Left cardiac atrium (tissue), 4 donors: Measurements from ENCODE around the gene ZNF124. TPM values are rescaled to one million over a fixed set of nuclear protein-coding genes. Genes with fewer than 3 reads are reported as not detected.
"Not testable (repeated sequence)": the region's sequence is repeated elsewhere in the genome, so short reads cannot be mapped to it uniquely, and the experiment has no call there.

Experiments
- ATAC-seq, 2 donors: fragments of 200-7000 bp; cut with Tn5 transposase; one replicate each; pipeline ENCODE4 v1.9.1; 2020; ENCODE audit warnings: mild to moderate bottlenecking in 2 of 2, moderate library complexity in 2 of 2
- DNase-seq: peaks from one replicate; pipeline ENCODE4 v3.0.0-alpha.2; 2020
- intact Hi-C, 2 donors: fragments of 100-400 bp; cut with DNase I; formaldehyde crosslinking; loops; one replicate each; pipeline versions ENCODE4 v1.14.1 to v1.15.1; 2022 to 2023
- total RNA-seq, 2 donors: library from RNA; stranded (reverse); fragmentation: NEBNext Ultra II Directional; extraction: Animal tissue kit (Norgen Biotek cat#: 25700); gene quantifications; one replicate each; pipeline ENCODE4 v1.2.1, GENCODE V29; 2021
- donor health status: DM: no; HTN: yes; CAD: no.
- donor health status: DM: no; HTN: yes; CAD: no; lungs with severe emphysema.
- donor health status: DM: yes; HTN: yes; CAD: no.
- donor health status: Dilated cardiomyopathy.

ZNF124 gene
- total RNA-seq, 2 donors from 2014 or later = 10.0 to 15.5 TPM

DNA sequence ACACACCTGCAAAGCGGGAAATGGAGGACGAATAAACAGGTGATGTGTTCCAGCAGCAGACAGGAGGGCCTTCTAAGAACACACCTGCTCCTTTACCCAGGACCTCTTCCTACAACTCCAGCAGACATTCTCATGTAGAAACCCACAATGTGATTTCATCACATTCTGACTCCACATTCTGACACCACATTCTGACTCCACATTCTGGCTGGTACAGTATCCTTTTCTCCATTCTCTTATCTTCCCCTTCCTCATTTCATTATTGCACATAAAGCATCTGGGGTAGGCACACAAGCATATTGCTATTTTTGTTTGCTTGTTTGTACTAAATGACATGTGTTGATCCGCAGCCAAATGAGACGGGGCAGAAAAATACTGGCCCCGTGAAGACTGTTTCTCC lies 3.6 kb upstream of the ZNF124 start:
- intact Hi-C loops = no loop called here
- ATAC-seq (no peak), DNase-seq (no peak)

DNA sequence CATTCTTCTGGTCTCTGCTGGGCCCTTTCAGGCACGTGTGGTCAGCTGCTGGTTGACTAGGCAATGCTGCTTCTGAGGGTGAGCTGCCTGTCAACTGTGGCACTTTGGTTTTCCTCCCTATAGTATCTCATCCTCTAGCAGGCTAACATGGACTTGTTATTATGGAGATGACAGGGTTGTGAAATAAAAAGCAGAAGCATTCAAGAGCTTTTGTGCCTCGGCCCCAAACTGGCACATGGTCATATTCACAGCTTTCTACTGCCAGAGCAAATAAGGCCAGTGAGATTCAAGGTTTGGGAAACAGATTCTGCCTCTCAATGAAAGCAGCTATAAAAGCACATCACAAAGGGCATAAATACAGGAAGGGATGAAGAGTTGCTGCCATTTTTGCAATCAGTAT lies 1.6 kb upstream of the ZNF124 start:
- intact Hi-C loops = no loop called here
- DNase-seq (no peak), ATAC-seq (no peak)

DNA sequence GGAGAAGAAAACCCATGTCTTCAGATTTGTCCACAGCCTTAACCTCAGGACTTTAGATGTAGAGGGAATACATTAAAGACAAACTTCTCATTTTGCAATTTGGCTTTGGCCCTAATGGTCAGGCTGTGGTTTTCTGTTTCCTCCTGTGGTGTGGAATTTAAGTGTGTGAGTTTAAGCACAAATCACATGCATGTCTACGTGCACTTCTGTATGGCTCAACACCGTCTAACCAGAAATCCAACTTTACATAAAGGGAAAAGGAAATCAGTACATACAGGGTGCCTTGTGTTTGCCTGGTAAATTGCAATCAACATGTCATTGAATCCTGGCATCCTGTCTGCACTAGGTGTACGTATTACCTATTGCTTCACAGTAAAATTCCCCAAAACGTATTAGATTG lies 1.2 kb upstream of the ZNF124 start:
- ATAC-seq (no peak), DNase-seq (no peak)
- intact Hi-C loops = no loop called here

DNA sequence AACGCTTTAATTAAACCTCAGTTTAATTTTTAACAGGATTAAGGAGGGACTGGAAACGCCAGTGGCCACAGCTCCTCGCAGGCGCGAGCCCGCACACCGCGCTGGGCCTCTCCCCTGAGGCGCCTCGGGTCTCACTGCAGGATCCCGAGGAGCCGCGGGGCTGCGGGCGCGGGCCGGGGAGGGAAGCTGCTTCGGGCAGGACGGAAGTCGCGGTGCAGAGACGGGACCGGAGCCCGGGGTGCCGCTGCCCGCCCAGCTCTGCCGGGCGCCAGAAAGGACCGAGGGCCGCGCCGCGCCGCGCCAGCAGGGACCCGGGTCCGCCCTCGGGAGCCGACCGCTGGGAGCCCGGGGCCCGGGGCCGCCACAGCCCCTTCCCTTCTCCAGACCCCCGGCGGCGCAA lies 377 bp downstream of the ZNF124 start:
- peak; percentile 89 to 91 for ATAC-seq
- intact Hi-C loops, DNase-seq: not testable (repeated sequence)

DNA sequence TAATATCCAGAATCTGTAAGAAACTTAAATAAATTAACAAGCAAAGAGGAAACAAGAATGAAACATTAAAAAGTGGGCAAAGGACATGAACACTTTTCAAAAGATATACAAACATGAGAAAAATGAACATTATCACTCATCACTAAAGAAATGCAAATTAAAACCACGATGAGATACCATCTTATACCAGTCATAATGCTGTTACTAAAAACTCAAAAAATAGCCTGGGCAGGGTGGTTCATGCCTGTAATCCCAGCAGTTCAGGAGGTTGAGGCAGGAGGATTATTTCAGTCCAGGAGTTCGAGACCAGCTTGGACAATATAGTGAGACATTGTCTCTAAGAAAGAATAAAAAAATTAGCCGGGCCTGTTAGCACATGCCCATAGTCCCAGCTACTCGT lies 6.1 kb downstream of the ZNF124 start:
- DNase-seq (no peak), ATAC-seq (no peak)
- intact Hi-C loops = loop anchor here (5.0 kb wide), 1 partner anchor 38 kb away; no protein-coding TSS in a partner anchor

DNA sequence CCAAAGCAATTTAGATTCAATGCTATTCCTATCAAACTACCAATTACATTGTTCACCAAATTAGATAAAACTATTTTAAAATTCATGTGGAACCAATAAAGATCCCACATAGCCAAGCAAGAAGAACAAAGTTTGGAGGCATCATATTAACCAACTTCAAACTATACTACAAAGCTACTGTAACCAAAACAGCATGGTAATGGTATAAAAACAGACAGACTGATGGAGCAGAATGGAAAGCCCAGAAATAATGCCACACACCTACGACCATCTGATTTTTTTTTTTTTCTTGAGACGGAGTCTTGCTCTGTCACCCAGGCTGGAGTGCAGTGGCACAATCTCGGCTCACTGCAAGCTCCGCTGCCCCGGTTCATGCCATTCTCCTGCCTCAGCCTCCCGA lies 7.1 kb downstream of the ZNF124 start:
- ATAC-seq = no peak
- intact Hi-C loops = loop anchor here (5.0 kb wide), 1 partner anchor 37 kb away; no protein-coding TSS in a partner anchor
- DNase-seq = no peak

DNA sequence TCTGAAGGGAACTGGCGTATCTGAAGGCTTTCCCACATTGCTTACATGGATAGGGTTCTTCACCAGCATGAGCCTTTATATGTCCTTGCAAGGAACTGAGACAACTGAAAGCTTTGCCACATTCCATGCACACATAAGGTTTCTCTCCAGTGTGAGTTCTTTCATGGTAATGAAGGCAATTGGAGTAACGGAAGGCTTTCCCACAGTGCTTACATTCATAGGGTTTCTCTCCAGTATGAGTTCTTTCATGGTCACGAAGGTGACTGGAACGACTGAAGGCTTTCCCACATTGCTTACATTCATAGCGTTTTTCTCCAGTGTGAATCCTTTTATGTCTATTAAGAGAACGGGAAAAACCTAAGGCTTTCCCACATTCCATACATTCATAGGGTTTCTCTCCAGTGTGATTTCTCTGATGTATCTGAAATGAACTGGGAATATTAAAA lies 15.0 kb downstream of the ZNF124 start:
- intact Hi-C loops = no loop called here
- DNase-seq = no peak
- no peak for ATAC-seq

DNA sequence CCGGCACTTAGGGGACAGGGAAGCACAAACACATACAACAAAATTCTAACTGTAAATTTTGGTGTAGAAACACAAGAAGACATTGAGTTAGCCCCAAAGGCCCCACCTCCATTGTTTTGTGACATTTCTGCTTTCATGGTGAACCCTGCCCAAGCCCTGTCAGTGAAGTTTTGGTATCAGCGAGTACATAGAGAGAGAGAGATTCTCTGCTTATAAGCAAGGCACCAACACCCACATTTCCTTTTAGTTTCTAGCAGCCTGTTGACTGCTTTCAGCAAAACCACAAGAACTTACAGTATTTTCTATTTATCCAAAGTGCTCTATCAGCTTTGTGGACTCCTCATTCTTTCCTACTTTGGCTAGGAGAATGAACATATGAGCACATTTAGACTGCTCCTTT lies 24.0 kb downstream of the ZNF124 start:
- DNase-seq (no peak), ATAC-seq (no peak)
- intact Hi-C loops = no loop called here

DNA sequence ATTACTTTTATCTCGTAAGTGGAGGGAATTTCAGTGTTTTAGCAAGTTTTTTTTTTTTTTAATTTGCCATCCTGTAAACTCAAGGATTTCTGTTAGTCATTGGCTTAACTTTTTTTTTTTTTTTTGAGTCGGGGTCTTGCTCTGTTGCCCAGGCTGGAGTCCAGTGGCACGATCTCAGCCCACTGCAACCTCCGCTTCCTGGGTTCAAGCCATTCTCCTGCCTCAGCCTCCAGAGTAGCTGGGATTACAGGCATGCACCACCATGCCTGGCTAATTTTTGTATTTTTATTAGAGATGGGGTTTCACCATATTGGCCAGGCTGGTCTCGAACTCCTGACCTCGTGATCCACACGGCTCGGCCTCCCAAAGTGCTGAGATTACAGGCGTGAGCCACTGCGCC lies 24.7 kb downstream of the ZNF124 start:
- DNase-seq, ATAC-seq, intact Hi-C loops: not testable (repeated sequence)

DNA sequence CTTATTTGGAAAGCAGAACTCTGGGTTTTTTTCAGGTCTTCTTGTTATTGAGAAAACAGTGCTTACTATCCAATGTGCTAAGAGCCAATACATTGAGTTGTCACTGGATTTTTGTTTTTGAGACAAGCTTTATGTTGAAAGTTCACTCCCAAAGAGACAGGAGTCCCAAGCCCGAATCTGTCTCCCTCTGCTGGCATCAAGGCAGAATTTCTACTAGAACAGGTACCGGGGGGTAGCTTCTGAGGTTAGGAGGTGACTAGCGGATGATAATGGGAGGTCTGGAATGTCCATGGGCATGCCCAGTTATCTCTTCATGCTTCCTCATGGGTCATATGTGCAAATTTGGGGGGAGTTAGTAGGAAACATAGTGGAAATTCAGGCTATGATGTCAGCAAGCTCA lies 25.1 kb downstream of the ZNF124 start:
- intact Hi-C loops = no loop called here
- no peak for ATAC-seq
- DNase-seq = no peak

DNA sequence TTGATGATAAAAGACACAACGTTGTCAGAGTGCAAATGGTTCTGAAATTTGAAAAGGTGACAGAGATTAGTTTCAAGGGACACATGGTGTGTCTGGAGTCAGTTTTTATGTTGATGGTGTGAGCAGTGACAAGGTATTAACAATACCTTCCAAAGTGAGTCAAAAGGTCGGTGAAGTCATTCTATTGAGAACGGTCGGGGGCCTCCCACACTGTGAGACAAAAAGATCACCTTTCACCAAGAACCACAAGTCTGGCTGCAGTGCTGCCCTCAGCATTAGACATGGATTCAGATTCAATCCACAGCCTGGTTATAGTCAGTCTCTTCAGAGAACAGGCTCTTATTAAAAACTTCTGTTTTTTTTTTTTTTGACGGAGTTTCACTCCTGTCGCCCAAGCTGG lies 26.5 kb downstream of the ZNF124 start:
- intact Hi-C loops = no loop called here
- ATAC-seq = no peak
- no peak for DNase-seq

DNA sequence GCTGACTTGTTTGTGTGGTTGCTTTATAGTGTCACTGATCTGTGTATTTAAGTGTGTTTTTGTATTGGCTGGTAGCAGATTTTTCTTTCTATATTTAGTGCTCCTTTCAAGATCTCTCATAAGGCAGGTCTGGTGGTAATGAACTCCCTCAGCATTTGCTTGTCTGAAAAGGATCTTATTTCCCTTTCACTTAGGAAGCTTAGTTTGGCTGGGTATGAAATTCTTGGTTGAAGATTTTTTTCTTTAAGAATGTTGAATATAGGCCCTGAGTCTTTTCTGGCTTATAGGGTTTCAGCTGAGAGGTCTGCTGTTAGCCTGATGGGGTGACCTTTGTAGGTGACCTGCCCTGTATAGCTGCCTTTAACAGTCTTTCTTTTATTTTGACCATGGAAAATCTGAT lies 32.3 kb downstream of the ZNF124 start:
- DNase-seq, intact Hi-C loops, ATAC-seq: not testable (repeated sequence)

DNA sequence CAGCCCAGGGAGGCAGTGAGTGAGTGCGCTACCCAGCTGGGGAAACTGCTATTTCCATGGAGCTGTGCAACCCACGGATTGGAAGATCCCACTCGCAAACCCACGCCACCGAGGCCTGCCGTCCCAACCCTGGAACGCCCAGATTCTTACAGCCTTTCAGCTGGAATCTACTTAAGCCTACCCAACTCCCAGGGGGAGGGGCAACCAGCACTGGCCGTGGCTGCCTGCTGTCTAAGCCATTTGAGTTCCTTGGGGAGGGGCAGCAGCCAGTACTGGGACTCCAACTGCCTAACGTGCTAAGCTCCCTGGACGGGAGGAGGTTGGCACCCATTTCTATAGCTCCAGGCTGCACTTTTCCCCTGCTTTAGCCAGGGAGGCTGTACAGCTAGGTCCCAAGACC lies 40.6 kb downstream of the ZNF124 start:
- ATAC-seq = no peak
- intact Hi-C loops = no loop called here
- no peak for DNase-seq

DNA sequence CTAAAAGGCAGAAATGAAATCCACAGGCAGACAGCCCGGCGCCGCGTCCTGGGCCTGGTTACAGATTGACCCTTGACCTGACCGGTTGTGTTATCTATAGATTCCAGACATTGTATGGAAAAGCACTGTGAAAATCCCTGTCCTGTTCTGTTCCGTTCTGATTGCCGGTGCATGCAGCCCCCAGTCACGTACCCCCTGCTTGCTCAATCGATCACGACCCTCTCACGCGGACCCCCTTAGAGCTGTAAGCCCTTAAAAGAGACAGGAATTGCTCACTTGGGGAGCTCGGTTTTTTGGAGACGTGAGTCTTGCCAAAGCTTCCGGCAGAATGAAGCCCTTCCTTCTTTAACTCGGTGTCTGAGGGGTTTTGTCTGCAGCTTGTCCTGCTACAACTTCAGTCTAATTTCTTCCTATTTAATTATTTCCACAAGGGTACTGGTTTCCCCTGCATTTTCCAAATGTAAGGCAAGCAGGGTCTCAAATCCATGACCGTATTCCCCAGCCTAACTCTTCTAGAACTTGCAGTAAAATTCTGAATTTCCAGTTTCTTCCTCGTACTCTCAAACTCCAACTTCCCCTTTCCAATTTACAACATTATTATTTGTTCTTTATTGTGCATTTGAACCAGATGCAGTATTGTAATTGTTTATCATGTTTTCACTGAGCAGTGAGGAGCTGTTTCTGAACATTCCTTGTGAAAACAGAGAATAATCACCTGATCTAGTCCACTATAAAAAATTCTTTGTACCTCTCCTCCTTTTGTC lies 44.1 kb downstream of the ZNF124 start:
- DNase-seq, ATAC-seq: not testable (repeated sequence)
- intact Hi-C loops = loop anchor here (5.0 kb wide), 1 partner anchor 40 kb away; no protein-coding TSS in a partner anchor

DNA sequence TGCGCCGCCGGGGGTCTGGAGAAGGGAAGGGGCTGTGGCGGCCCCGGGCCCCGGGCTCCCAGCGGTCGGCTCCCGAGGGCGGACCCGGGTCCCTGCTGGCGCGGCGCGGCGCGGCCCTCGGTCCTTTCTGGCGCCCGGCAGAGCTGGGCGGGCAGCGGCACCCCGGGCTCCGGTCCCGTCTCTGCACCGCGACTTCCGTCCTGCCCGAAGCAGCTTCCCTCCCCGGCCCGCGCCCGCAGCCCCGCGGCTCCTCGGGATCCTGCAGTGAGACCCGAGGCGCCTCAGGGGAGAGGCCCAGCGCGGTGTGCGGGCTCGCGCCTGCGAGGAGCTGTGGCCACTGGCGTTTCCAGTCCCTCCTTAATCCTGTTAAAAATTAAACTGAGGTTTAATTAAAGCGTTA lies 45.2 kb downstream of the ZNF124 start:
- peak; percentile 91 to 92 for ATAC-seq
- intact Hi-C loops = loop anchor here (5.0 kb wide), 1 partner anchor 41 kb away; no protein-coding TSS in a partner anchor
- not testable (repeated sequence) for DNase-seq

DNA sequence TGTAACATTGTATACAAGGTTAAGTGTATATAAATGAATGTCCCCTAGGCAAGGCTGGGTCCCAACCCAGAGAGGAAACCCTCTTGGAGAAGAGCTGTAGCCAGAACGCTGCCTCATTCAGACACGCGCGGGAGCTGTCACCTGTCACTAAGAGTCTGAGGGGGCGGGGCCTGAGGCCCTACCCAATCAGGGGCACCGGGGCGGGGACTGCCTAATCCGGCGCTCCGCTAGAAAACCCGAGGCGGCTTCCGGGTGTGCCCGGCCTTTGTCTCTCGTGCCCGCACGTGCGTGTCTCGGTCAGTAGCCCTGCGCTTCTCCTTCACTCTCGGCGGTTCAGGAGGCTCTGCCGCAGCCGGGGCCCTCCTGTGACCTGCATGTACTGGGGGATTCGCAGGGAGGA lies 45.7 kb downstream of the ZNF124 start:
- intact Hi-C loops = loop anchor here (5.0 kb wide), 1 partner anchor 41 kb away; no protein-coding TSS in a partner anchor
- DNase-seq = not testable (repeated sequence)
- ATAC-seq = peak; percentile 100

DNA sequence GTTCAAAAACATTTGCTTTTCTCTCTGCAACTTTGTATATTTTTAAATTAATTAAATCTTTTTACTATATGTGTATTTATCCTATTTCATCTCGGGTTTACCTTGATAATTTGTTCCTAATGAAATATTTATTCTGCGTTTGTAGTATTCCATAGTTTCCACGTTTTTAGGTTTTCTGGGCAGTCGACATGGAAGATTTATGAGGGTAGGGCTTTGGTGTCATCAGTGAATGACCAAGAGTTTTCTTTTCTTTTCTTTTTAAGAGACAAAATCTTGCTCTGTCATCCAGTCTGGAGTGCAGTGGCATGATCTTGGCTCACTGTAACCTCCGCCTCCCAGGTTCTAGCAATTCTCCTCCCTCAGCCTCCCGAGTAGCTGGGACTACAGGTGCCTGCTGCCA lies 50.4 kb downstream of the ZNF124 start:
- no peak for DNase-seq
- ATAC-seq = no peak
- intact Hi-C loops = no loop called here

DNA sequence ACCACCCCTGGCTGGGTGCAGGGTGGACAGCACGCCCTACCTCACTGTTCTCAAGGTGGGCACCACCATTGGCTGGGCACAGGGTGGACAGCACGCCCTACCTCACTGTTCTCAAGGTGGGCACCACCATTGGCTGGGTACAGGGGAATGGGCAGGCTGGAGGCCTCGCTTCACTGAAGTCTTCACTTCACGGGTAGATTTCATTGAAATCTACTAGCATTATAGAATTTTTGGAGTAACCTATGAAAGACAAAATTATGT lies 51.5 kb downstream of the ZNF124 start:
- DNase-seq, intact Hi-C loops, ATAC-seq: not testable (repeated sequence)

DNA sequence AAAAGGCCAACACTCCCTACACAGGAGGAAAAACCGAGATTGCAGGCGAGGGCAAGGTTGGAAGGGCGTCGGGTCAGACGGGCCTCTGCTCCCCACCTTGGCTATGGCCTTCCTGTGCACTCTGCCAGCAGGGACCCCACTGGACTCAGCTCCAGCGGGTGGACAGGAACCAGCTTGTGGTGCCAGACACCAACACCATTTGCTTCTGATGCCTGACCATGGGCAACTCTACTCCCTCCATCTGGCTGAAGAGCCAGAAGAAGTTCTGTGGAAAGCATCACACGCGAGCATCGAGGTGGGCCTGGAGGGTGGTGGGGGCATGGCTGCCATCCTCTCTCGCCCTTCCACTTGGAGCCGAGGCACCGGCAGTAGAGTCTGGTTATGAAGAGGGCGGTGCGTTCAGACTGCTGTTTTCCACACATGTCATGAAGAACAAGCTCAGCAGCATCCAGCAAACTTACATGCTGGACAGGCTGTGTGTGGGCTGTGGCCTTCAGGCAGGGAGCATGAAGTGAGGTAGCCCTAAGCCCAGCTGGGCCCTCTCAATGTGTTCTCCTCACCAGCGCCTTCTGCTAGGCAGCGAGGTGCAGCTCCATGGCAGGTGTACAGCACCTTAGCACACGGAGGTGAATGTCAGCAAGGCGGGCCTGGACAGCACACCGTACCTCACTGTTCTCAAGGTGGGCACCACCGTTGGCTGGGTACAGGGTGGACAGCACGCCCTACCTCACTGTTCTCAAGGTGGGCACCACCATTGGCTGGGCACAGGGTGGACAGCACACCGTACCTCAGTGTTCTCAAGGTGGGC lies 52.0 kb downstream of the ZNF124 start:
- DNase-seq (no peak), ATAC-seq (no peak)
- intact Hi-C loops = no loop called here

DNA sequence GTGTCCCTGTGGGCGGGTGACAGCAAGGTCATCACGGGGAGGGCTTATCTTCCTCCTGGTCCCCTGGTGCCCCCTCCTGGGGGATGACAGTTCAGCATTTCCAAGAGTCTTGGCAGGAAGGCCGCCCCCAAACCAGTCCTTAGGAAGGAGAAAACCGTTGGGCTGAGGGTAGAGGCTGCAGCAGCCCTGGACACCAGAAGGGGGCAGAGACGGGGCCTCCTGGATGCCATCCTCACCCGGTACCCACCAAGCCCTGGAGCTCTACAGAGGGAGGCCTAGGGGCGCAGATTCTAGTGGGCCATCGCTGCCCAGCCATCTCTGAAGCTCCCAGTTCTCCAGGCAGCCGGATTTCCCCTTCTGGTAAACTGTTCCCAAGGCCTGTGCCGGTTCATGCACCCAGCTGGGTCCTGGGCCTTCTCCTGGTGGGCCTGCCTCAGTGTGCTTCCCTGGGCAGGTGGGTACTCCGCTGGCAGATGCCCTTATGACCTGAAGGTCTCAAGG lies 52.8 kb downstream of the ZNF124 start:
- no peak for DNase-seq
- intact Hi-C loops = no loop called here
- ATAC-seq = no peak
